Retinal pigment epithelial cell (primary cell): ENCODE data around the gene CLCN6.

Experiments used
- DNase-seq: peaks from one replicate; pipeline ENCODE4 v3.0.0-alpha.2; 2010; ENCODE audit warnings: low read depth
- H3K4me3 ChIP-seq: 2 replicates; pipeline ENCODE4 v1.5.1; 2011; ENCODE audit warnings: mild to moderate bottlenecking, low read length, control low read depth, moderate library complexity
- TF ChIP-seq, protein P1 (sequence below): conservative IDR thresholded peaks from 2 replicates; pipeline ENCODE4 v1.5.1; 2011; ENCODE audit warnings: low read depth, low read length, control low read depth, inconsistent platforms

Gene CLCN6

DNA sequence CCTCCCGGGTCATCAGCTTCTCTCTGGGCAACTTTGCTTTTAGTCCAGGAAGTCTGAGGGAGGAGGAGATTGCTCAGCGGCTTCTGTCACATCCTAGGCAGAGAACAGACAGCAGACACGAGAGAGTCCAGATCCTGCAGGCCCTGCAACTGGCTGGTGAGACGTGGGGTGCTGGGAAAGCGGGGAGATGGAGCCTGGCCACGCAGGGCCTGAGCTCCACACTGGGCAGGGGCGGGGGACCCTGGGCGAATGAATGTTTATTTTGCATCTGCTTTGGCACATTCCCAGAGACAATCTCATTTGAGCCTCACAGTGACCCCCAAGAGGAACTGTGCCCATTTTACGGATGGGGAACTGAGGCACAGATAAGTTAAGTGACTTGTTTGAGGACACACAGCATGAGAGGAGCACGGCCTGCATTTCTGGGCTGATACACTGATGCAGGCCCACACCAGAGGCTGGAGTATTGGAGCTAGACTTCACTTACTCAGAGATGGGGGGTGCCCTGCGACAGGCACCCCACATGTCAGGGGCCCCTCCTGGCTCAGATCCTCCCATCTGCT is 34.4 kb upstream of the CLCN6 start:
- TF ChIP-seq, protein P1, sequence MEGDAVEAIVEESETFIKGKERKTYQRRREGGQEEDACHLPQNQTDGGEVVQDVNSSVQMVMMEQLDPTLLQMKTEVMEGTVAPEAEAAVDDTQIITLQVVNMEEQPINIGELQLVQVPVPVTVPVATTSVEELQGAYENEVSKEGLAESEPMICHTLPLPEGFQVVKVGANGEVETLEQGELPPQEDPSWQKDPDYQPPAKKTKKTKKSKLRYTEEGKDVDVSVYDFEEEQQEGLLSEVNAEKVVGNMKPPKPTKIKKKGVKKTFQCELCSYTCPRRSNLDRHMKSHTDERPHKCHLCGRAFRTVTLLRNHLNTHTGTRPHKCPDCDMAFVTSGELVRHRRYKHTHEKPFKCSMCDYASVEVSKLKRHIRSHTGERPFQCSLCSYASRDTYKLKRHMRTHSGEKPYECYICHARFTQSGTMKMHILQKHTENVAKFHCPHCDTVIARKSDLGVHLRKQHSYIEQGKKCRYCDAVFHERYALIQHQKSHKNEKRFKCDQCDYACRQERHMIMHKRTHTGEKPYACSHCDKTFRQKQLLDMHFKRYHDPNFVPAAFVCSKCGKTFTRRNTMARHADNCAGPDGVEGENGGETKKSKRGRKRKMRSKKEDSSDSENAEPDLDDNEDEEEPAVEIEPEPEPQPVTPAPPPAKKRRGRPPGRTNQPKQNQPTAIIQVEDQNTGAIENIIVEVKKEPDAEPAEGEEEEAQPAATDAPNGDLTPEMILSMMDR, result no peak
- no peak for DNase-seq
- no peak overlapping the region for H3K4me3 ChIP-seq

DNA sequence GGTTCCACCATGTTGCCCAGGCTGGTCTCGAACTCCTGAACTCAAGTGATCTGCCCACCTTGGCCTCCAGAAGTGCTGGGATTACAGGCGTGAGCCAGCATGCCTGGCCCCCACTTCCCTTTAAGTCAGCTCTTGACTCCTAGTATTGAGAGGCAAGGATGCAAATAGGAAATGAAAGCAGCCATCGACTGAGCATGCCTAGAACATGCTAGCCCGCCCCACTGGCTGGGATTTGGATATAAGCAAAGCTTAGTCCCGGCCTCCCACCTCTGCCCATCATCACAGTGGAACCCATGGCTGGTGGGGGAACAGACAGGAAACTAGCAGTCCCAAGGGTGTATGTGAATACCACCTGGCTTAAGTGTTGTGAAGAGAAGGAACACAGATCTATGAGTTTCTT is 33.5 kb upstream of the CLCN6 start:
- DNase-seq, result no peak
- H3K4me3 ChIP-seq, result no peak overlapping the region
- TF ChIP-seq, protein P1, result no peak

DNA sequence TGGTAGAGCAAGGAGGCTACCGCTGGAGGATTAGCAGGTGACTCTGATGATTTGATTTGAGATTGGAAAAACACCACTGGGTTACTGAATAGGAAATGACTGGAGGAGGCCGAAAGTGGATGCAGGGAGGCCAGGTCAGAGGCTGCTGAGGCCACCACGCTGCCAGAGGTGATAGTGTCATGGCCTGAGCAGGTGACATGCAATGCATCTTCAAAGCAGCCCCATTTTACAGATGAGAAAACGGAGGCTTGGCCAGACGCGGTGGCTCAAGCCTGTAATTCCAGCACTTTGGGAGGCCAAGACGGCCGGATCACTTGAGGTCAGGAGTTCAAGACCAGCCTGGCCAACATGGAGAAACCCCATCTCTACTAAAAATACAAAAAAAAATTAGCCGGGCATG is 31.2 kb upstream of the CLCN6 start:
- no peak overlapping the region for H3K4me3 ChIP-seq
- DNase-seq, result no peak
- TF ChIP-seq, protein P1, result no peak

DNA sequence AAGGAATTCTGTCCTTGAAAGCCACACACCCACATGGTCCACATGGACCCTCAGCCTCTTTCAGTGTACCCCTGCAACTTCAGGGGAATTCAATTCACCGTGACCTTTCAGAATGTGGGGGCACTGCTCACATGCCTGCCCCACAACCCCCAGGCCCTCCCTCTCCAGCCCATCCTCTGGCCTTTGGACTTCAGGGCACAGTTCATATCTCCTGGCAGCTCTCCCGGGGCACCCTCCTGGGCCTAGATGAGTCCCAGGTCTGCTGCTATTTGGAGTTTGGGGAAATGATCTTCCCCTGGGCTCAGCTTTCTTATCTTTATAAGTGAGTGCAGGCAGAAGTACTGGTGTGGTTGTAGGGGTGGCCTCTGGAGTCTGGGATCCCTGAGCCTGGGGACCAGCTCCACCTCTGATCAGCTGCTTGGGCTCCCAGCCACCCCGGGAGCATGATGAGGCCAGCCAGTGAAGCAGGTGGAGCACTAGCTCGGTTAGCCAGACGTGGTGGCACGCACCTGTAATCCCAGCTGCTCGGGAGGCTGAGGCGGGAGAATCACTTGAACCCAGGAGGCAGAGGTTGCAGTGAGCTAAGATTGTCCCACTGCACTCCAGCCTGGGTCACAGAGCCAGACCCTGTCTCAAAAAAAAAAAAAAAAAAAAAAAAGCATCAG is 28.2 kb upstream of the CLCN6 start:
- TF ChIP-seq, protein P1, result no peak
- no peak for DNase-seq
- H3K4me3 ChIP-seq, result no peak overlapping the region

DNA sequence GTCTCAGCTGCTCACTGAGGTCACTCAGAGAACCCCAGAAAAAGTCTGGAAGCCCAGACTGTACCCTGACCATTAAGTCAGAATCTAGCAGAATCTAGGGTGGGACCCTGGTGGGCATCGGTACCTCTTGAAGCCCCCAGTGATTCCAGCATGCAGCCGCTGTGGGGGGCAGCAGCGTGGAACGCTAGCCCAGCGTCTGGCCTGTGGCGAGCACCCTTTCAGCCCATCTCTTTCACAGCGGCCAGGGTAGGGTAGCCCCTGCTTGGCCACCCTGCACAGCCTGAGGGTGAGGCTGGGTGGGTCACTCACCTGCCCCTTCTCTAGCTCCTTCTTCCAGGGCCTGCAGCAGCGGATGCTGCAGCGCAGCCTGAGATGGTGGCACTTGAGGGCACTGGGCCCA is 27.7 kb upstream of the CLCN6 start:
- DNase-seq, result no peak
- H3K4me3 ChIP-seq, result no peak overlapping the region

DNA sequence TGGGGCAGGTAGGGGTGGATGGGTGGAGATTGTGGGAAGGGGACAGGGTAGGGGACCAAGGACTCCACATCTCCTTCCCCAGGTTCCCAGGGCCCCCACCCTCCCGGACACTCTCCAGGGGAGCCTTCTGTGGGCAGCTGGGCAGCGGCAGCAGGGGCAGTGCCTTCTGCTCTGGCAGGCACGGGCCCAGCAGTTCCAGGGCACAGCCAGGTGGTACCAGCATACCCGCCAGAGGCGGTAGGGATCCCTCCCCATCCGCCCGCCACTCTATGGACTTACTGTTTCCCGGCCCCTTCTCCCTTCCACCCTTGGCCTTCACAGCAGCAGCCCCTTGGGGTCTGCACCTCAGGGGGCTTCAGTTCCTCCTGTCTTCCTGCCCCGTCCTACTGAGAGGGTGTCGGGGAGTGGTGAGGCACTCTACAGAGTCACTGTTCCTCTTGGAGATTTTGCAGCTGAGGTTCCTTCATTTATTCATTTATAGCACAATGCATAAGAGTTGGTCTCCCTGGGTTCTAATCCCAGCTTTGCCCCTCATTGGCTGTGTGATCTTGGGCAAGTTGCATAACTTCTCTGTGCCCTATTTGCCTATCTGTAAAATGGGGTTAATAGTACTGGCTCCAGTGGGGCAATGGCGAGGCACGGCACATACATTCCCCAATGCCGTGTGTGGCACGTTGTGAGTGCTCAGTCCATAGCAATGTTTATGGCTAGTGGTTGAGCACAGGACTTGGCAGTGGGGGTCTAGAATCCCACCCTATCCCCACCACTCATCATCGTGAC is 27.0 kb upstream of the CLCN6 start:
- TF ChIP-seq, protein P1, result no peak
- no peak for DNase-seq
- H3K4me3 ChIP-seq, result no peak overlapping the region

More for the DNA sequence above, 27.7 kb upstream of the CLCN6 start:
- TF ChIP-seq, protein P1, result no peak
